AG04449 (cell line): ENCODE measurements around the gene RGS11.

Experiments used
- CTCF ChIA-PET: fragments of 350-600 bp; formaldehyde crosslinking; extraction: SDS; loops from one replicate; lab custom pipeline; 2021; ENCODE audit warnings: antibody characterized with exemption; lab: Yijun Ruan, JAX
- POLR2A ChIA-PET: fragments of 400-600, 350-600 bp; formaldehyde crosslinking; extraction: SDS; loops from one replicate; lab custom pipeline; 2020; ENCODE audit warnings: antibody characterized with exemption, inconsistent platforms; lab: Yijun Ruan, JAX
- DNase-seq: peaks from one replicate; pipeline ENCODE4 v3.0.0-alpha.2; 2010; ENCODE audit warnings: low read depth, low spot score
- H3K4me3 ChIP-seq: 2 replicates; pipeline ENCODE4 v1.5.1; 2011; ENCODE audit warnings: low read depth, mild to moderate bottlenecking, control low read depth, low read length
- TF ChIP-seq, protein P1 (sequence below): IDR thresholded peaks from one replicate; pipeline ENCODE4 v1.5.1; 2011; ENCODE audit warnings: mild to moderate bottlenecking, moderate library complexity, low read length, control low read depth, inconsistent platforms; ENCODE audit not compliant: insufficient read depth; ENCODE audit errors: missing control alignments

Gene RGS11

DNA sequence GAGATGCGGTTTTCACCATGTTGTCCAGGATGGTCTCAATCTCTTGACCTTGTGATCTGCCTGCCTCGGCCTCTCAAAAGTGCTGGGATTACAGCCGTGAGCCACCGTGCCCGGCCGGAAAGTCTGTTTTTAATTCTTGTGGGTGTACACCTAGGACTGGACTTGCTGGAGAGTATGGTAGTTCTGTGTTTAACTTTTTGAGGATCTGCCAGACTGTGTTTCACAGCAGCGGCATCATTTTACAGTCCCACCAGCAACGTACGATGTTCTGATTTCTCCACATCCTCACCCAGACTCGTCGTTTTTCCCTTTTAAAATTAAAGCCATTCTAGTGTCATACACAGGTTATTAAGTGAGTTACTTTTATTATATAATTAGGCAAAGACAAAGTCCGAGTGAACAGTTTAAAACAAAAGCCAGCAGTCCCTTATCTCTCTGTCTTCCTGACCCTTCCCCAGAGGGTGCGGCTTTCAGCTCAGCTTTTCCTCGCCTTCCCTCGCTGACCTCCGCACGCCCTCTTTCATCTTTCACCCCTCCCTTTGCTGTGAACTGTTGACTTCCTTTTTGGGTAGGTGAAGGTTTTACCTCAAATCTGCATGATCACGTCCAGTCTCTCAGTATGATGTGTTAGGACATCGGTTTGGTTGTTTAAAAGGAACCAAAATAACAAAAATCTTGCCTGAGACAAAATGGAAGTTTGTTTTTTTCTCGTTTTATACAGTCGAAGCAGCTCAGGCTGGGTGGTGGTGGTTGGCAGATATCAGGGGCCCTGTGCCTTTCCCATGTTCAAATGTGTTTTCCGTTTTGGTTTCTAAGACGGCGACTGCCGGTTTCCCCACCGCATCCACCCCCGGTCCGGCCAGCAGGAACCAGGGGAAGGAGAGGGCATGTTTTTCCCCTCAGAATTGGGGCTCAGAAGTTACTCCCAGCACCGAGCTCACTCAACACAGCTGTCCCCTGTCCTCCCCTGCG lies 23.1 kb downstream of the RGS11 start:
- TF ChIP-seq, protein P1, sequence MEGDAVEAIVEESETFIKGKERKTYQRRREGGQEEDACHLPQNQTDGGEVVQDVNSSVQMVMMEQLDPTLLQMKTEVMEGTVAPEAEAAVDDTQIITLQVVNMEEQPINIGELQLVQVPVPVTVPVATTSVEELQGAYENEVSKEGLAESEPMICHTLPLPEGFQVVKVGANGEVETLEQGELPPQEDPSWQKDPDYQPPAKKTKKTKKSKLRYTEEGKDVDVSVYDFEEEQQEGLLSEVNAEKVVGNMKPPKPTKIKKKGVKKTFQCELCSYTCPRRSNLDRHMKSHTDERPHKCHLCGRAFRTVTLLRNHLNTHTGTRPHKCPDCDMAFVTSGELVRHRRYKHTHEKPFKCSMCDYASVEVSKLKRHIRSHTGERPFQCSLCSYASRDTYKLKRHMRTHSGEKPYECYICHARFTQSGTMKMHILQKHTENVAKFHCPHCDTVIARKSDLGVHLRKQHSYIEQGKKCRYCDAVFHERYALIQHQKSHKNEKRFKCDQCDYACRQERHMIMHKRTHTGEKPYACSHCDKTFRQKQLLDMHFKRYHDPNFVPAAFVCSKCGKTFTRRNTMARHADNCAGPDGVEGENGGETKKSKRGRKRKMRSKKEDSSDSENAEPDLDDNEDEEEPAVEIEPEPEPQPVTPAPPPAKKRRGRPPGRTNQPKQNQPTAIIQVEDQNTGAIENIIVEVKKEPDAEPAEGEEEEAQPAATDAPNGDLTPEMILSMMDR: no peak
- POLR2A ChIA-PET: interaction anchor here (1.1 kb wide), 1 partner anchor 17 kb away, joined by 3 read pairs; no protein-coding TSS in a partner anchor
- no peak overlapping the region for H3K4me3 ChIP-seq
- no peak for DNase-seq
- CTCF ChIA-PET: interaction anchor here (1.1 to 1.8 kb wide), 2 partner anchors 11 to 18 kb away, joined by 3 to 4 read pairs; partner anchors contain the start of gene FAM234A

- POLR2A ChIA-PET: no interaction called here
- CTCF ChIA-PET: interaction anchor here (1.0 to 1.7 kb wide), 2 partner anchors 9 to 14 kb away, joined by 3 to 6 read pairs; partner anchors contain the start of gene FAM234A
- TF ChIP-seq, protein P1: no peak
- no peak for DNase-seq
- H3K4me3 ChIP-seq: no peak overlapping the region
These were observed 26.3 kb downstream of the RGS11 start for GRCh38 chr16:249431-249830.

GRCh38 chr16:247027-247426 lies 28.7 kb downstream of the RGS11 start:
- H3K4me3 ChIP-seq: no peak overlapping the region
- no peak for DNase-seq
- POLR2A ChIA-PET: no interaction called here
- TF ChIP-seq, protein P1: no peak
- CTCF ChIA-PET: no interaction called here

DNA sequence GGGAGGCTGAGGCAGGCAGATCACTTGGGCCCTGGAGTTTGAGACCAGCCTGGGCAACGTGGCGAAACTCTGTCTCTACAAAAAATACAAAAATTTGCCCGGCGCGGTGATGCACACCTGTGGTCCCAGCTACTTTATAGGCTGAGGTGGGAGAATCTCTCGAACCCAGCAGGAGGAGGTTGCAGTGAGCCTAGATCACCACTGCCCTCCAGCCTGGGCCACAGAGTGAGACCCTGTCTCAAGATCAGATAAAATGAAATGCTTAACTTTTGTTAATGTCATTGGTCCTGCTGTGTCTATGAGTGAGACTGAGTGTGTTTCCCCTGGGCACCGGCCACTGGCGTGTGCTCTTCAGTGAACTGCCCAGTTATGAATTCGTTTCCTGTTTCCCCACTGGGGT lies 30.6 kb downstream of the RGS11 start:
- no peak overlapping the region for H3K4me3 ChIP-seq
- CTCF ChIA-PET: interaction anchor here (2.8 kb wide), 1 partner anchor 10 kb away, joined by 15 read pairs; the partner anchor contains the start of gene FAM234A
- TF ChIP-seq, protein P1: no peak
- POLR2A ChIA-PET: no interaction called here
- no peak for DNase-seq

DNA sequence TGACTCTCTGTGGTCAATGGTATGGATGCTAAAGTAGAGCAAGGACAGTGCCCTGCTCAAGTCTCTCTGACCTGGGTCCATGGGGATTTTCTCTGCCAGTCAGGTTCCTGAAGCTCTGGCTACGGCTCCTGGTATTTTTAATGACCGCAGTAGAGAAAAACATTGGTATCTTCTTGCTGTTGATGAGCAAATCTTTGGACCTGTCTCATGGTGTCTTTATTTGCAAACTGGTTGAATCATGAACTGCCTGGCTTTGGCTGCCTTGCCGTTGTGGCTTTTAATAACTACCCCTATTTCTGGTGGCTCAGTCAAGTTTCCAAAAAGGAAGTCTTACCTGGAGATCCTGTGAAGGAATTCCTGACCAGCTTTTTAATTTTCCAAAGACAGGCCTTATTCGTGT lies 32.4 kb downstream of the RGS11 start:
- POLR2A ChIA-PET: interaction anchor here (0.7 kb wide), 1 partner anchor 8 kb away, joined by 3 read pairs; the partner anchor contains the start of gene FAM234A

More for the DNA sequence above, 32.4 kb downstream of the RGS11 start:
- no peak overlapping the region for H3K4me3 ChIP-seq
- TF ChIP-seq, protein P1: no peak
- DNase-seq: no peak
- CTCF ChIA-PET: interaction anchor here (1.4 kb wide), 1 partner anchor 109 kb away, joined by 3 read pairs; no protein-coding TSS in a partner anchor
